ENCODE measurements around the gene FBXO21. TPM values are rescaled to one million over a fixed set of nuclear protein-coding genes. Genes with fewer than 3 reads are reported as not detected.

Gene FBXO21
- total and polyA plus RNA-seq, 2 donors (not counting 1 experiment from before 2014, with no cell fraction given): 31.3 to 81.3 TPM

DNA sequence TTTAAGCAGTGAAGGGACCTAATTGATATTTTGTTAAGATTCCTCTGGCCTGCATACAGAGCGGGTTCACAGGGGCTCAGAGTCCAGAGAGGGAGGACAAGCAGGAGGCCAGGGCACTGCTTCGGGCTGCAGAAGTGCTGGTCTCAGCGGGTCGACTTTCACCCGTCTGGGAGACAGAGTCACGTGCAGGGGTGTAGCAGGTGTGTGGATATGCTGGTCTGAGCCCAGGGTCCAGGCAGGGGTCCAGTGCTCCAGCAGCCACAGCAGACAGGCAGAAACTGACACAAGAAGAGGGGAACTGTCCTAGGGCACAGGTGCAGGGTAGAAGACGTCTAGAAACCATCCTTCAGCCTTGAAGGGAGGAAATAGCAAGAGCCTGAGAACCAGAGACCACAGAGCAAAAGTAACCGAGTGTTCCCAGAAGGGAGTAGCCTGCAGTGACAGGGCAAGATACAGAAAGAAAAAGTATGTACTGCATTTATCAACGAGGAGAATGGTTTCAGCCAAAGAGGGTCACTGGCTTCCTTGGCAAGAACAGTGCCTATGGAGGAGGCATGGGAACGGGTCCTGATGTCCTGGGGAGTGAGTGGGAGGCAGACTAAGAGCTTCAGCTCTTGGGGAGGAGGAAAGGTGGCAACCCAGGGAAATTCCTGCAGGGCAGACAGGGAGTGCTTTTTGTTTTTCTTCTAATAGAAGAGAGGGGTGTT is 28.7 kb downstream of the FBXO21 start:
- Histone ChIP-seq H3K4me3 (replicated peaks in 1 of 4; ENCODE audit: control extremely low read depth in 1 of 4, insufficient read depth in 1 of 4, low read depth in 3 of 4, low read length in 4 of 4) (no peak overlapping the region), H3K4me2 (ENCODE audit: extremely low read depth, insufficient read depth, low read length) (no peak overlapping the region), H3K27ac (ENCODE audit: insufficient read depth, low read length) (no peak overlapping the region), H4K20me1 (ENCODE audit: control insufficient read depth, extremely low read depth, insufficient read depth, low read length) (no peaks in the 10 kb centered on the region), H3K9me3 (ENCODE audit: control insufficient read depth, insufficient read depth, low read depth, low read length) (no peaks in the 10 kb centered on the region), H2AFZ (ENCODE audit: low read length) (no peak overlapping the region), H3K9ac (ENCODE audit: insufficient read depth, low read length) (no peak overlapping the region), H3K27me3 (ENCODE audit: control insufficient read depth, insufficient read depth, low read length) (no peaks in the 10 kb centered on the region), H3K4me1 (ENCODE audit: control insufficient read depth, extremely low read depth, insufficient read depth, low read length) (no peaks in the 10 kb centered on the region), H3K79me2 (ENCODE audit: control insufficient read depth, insufficient read depth, low read length) (no peaks in the 10 kb centered on the region), H3K36me3 (ENCODE audit: control insufficient read depth, insufficient read depth, low read length) (peaks cover 13% of the 10 kb centered on the region)
- TF ChIP-seq, protein P1, sequence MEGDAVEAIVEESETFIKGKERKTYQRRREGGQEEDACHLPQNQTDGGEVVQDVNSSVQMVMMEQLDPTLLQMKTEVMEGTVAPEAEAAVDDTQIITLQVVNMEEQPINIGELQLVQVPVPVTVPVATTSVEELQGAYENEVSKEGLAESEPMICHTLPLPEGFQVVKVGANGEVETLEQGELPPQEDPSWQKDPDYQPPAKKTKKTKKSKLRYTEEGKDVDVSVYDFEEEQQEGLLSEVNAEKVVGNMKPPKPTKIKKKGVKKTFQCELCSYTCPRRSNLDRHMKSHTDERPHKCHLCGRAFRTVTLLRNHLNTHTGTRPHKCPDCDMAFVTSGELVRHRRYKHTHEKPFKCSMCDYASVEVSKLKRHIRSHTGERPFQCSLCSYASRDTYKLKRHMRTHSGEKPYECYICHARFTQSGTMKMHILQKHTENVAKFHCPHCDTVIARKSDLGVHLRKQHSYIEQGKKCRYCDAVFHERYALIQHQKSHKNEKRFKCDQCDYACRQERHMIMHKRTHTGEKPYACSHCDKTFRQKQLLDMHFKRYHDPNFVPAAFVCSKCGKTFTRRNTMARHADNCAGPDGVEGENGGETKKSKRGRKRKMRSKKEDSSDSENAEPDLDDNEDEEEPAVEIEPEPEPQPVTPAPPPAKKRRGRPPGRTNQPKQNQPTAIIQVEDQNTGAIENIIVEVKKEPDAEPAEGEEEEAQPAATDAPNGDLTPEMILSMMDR (conservative IDR thresholded peaks at IDR 0.05 in 1 of 2, IDR thresholded peaks at IDR 0.05 in 1 of 2; ENCODE audit: low read depth in 1 of 2, low read length in 2 of 2): no peak
- TF ChIP-seq EZH2 (IDR thresholded peaks at IDR 0.05; ENCODE audit: low read length, missing control alignments): no peak
- no peak for DNase-seq (ENCODE audit: low read depth in 2 of 2)

DNA sequence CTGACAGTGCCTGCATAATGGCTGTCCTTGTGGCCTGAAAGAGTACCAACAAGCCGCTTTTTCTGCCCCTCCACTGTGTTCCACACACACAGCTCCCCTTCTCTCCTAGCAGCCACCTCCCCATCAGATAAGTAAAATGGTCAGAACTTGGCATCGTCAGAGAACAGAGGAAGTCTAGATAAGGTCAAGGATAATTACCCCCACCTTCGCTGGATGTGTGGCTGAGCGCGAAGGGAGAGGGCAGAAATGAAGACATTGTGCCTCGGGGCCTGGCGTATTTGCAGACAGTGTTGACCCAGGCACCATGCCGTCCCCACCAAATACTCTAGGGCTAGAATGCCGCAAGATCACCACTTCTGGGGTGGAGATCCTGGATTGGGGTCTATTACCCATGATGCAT is 30.6 kb downstream of the FBXO21 start:
- TF ChIP-seq, protein P1 (conservative IDR thresholded peaks at IDR 0.05 in 1 of 2, IDR thresholded peaks at IDR 0.05 in 1 of 2; ENCODE audit: low read depth in 1 of 2, low read length in 2 of 2): no peak
- no peak for TF ChIP-seq EZH2 (IDR thresholded peaks at IDR 0.05; ENCODE audit: low read length, missing control alignments)
- Histone ChIP-seq H3K4me3 (replicated peaks in 1 of 4; ENCODE audit: control extremely low read depth in 1 of 4, insufficient read depth in 1 of 4, low read depth in 3 of 4, low read length in 4 of 4) (no peak overlapping the region), H3K79me2 (ENCODE audit: control insufficient read depth, insufficient read depth, low read length) (no peaks in the 10 kb centered on the region), H3K4me2 (ENCODE audit: extremely low read depth, insufficient read depth, low read length) (no peak overlapping the region), H3K27me3 (ENCODE audit: control insufficient read depth, insufficient read depth, low read length) (no peaks in the 10 kb centered on the region), H3K4me1 (ENCODE audit: control insufficient read depth, extremely low read depth, insufficient read depth, low read length) (no peaks in the 10 kb centered on the region), H3K27ac (ENCODE audit: insufficient read depth, low read length) (no peak overlapping the region), H2AFZ (ENCODE audit: low read length) (no peak overlapping the region), H4K20me1 (ENCODE audit: control insufficient read depth, extremely low read depth, insufficient read depth, low read length) (no peaks in the 10 kb centered on the region), H3K9me3 (ENCODE audit: control insufficient read depth, insufficient read depth, low read depth, low read length) (no peaks in the 10 kb centered on the region), H3K36me3 (ENCODE audit: control insufficient read depth, insufficient read depth, low read length) (peaks cover 15% of the 10 kb centered on the region), H3K9ac (ENCODE audit: insufficient read depth, low read length) (no peak overlapping the region)
- DNase-seq (ENCODE audit: low read depth in 2 of 2): no peak

DNA sequence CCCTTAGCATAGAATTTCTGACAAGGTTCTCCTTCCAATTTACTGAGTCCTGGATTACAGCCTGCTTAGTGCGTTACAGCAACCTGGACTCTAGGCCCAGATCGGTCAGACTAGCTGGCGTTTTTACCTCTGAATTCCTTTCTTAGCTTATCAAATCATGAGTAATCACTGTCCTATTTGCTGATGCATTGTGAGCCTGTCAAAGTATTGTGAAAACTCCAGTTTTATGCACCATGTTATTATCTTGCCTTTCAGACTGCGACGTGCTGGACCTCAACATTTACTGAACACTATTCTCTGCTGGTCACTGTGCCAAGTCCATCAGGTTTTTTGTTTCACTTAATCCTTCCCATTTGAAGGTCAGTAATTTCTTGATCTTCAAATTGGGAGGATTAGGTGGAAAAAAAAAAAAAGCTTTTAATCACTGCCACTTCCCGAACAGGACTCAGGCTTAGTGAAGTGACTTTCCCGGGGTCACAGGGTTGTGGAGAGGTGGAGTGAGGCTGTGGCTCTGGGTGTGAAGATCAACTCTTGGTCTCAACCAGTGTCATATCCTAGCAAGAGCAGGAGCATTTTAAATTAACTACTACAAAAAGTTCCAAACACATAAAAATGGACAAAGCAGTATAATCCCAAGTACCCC is 31.2 kb downstream of the FBXO21 start:
- Histone ChIP-seq H3K9me3 (ENCODE audit: control insufficient read depth, insufficient read depth, low read depth, low read length) (no peaks in the 10 kb centered on the region), H3K4me2 (ENCODE audit: extremely low read depth, insufficient read depth, low read length) (no peak overlapping the region), H2AFZ (ENCODE audit: low read length) (no peak overlapping the region), H3K4me1 (ENCODE audit: control insufficient read depth, extremely low read depth, insufficient read depth, low read length) (no peaks in the 10 kb centered on the region), H3K4me3 (replicated peaks in 1 of 4; ENCODE audit: control extremely low read depth in 1 of 4, insufficient read depth in 1 of 4, low read depth in 3 of 4, low read length in 4 of 4) (no peak overlapping the region), H3K27me3 (ENCODE audit: control insufficient read depth, insufficient read depth, low read length) (no peaks in the 10 kb centered on the region), H4K20me1 (ENCODE audit: control insufficient read depth, extremely low read depth, insufficient read depth, low read length) (no peaks in the 10 kb centered on the region), H3K9ac (ENCODE audit: insufficient read depth, low read length) (no peak overlapping the region), H3K36me3 (ENCODE audit: control insufficient read depth, insufficient read depth, low read length) (peaks cover 15% of the 10 kb centered on the region), H3K79me2 (ENCODE audit: control insufficient read depth, insufficient read depth, low read length) (no peaks in the 10 kb centered on the region), H3K27ac (ENCODE audit: insufficient read depth, low read length) (no peak overlapping the region)
- peak in 1 of 2 donors; percentile 64 for DNase-seq (ENCODE audit: low read depth in 2 of 2)
- TF ChIP-seq, protein P1 (conservative IDR thresholded peaks at IDR 0.05 in 1 of 2, IDR thresholded peaks at IDR 0.05 in 1 of 2; ENCODE audit: low read depth in 1 of 2, low read length in 2 of 2): no peak
- no peak for TF ChIP-seq EZH2 (IDR thresholded peaks at IDR 0.05; ENCODE audit: low read length, missing control alignments)
